Stomach (tissue), 4 donors: ENCODE data around the gene RPL13A.

Source experiments
- CTCF ChIP-seq, 7 experiments: fragments of 450-650 bp in 4 of 7; fragments of 200-600 bp in 3 of 7; sonication (generic) in 3 of 7; IDR thresholded peaks; one replicate each; pipeline ENCODE4 v1.5.1; 2016 to 2019; ENCODE audit warnings: antibody characterized with exemption in 7 of 7, control low read depth in 2 of 7, mild to moderate bottlenecking in 1 of 7
- EP300 ChIP-seq: sonication (generic); formaldehyde crosslinking; IDR thresholded peaks from one replicate; pipeline ENCODE4 v1.6.1; 2017; ENCODE audit warnings: antibody characterized with exemption
- POLR2A ChIP-seq, 4 donors: fragments of 450-650 bp; IDR thresholded peaks; one replicate each; pipeline ENCODE4 v1.6.1; 2016; ENCODE audit warnings: antibody characterized with exemption in 4 of 4, control low read depth in 2 of 4, mild to moderate bottlenecking in 1 of 4, moderate library complexity in 1 of 4
- POLR2AphosphoS5 ChIP-seq, 3 donors: sonication (generic); formaldehyde crosslinking; IDR thresholded peaks; one replicate each; pipeline ENCODE4 v1.6.1; 2016; ENCODE audit warnings: antibody characterized with exemption in 3 of 3

- TF ChIP-seq CTCF (IDR thresholded peaks at IDR 0.05) (no peak), POLR2AphosphoS5 (IDR thresholded peaks at IDR 0.05) (no peak), POLR2A (IDR thresholded peaks at IDR 0.05) (no peak), EP300 (no peak)
Observed at GRCh38 chr19:49503582-49503962, 16.2 kb downstream of the RPL13A start.
